Thyroid gland (tissue), 4 donors: Measurements from ENCODE around the gene ZFHX3. TPM values are rescaled to one million over a fixed set of nuclear protein-coding genes. Genes with fewer than 3 reads are reported as not detected.

Experiments
- DNase-seq, 2 donors: peaks; one replicate each; pipeline ENCODE4 v3.0.0-alpha.2; 2019
- H3K27ac ChIP-seq, 3 donors: fragments of 200-600 bp; sonication (generic); 1 replicate in 2 of 3; 2 replicates in 1 of 3; pipeline ENCODE4 v1.5.1; 2016 to 2019; ENCODE audit warnings: mild to moderate bottlenecking in 1 of 3, moderate library complexity in 1 of 3
- H3K27me3 ChIP-seq: fragments of 200-600 bp; sonication (generic); one replicate; pipeline ENCODE4 v1.5.1; 2019
- H3K36me3 ChIP-seq, 2 donors: fragments of 200-600 bp; sonication (generic); one replicate each; pipeline ENCODE4 v1.5.1; 2016 to 2019
- H3K4me1 ChIP-seq, 2 donors: fragments of 200-600 bp; sonication (generic); one replicate each; pipeline ENCODE4 v1.5.1; 2017 to 2019
- H3K4me3 ChIP-seq, 3 donors: fragments of 200-600 bp; sonication (generic); replicated peaks in 1 of 3; 1 replicate in 2 of 3; 2 replicates in 1 of 3; pipeline ENCODE4 v1.5.1; 2016; ENCODE audit warnings: mild to moderate bottlenecking in 1 of 3
- H3K9me3 ChIP-seq: fragments of 200-600 bp; sonication (generic); one replicate; pipeline ENCODE4 v1.5.1; 2017
- CTCF ChIP-seq, 6 experiments: fragments of 200-600 bp in 3 of 6; fragments of 450-650 bp in 3 of 6; sonication (generic) in 3 of 6; IDR thresholded peaks; one replicate each; pipeline ENCODE4 v1.5.1; 2016 to 2019; ENCODE audit warnings: antibody characterized with exemption in 6 of 6, mild to moderate bottlenecking in 2 of 6, inconsistent platforms in 1 of 6, moderate library complexity in 1 of 6
- POLR2A ChIP-seq, 2 donors: fragments of 450-650 bp; IDR thresholded peaks; one replicate each; pipeline ENCODE4 v1.6.1; 2017; ENCODE audit warnings: antibody characterized with exemption in 2 of 2, mild to moderate bottlenecking in 2 of 2, moderate library complexity in 1 of 2
- WGBS, 2 donors: methylation state at CpG; one replicate each; pipeline ENCODE4 v1.1.5; 2017; 5-methylcytosine and 5-hydroxymethylcytosine counted together
- intact Hi-C: fragments of 100-400 bp; cut with DNase I; formaldehyde crosslinking; loops from one replicate; pipeline ENCODE4 v1.15.1; 2023
- total RNA-seq, 4 donors: library from RNA; depleted of rRNA; stranded (reverse); fragments of >200 nt; gene quantifications; one replicate each; pipeline ENCODE4 v1.2.3, GENCODE V29; 2016

ZFHX3 gene
- total RNA-seq, 4 donors from 2014 or later: 27.4 to 92.9 (median 45.5) TPM

- peak; percentile 64 to 67 for DNase-seq
- H3K27me3 ChIP-seq: no peaks in the 10 kb centered on the region
- no peaks in the 10 kb centered on the region for H3K9me3 ChIP-seq
- TF ChIP-seq CTCF (IDR thresholded peaks at IDR 0.05) (no peak), POLR2A (IDR thresholded peaks at IDR 0.05) (no peak)
- H3K4me1 ChIP-seq: peaks cover 32 to 33% of the 10 kb centered on the region in 2 donors
- H3K36me3 ChIP-seq: peaks cover 9 to 13% of the 10 kb centered on the region in 2 donors
- H3K4me3 ChIP-seq: no peak overlapping the region
- peak overlapping the region in 1 of 3 donors; percentile 50 for H3K27ac ChIP-seq
- 63 to 79% methylated on average over 3 of the region's 3 CpGs for WGBS, 2 donors
- intact Hi-C loops: no loop called here
These were observed 96.0 kb downstream of the ZFHX3 start for GRCh38 chr16:72951916-72952315.

GRCh38 chr16:72950669-72951068 lies 97.3 kb downstream of the ZFHX3 start:
- H3K9me3 ChIP-seq: no peaks in the 10 kb centered on the region
- H3K27me3 ChIP-seq: no peaks in the 10 kb centered on the region
- peaks cover 44% of the 10 kb centered on the region in 2 donors for H3K4me1 ChIP-seq
- no peak for DNase-seq
- H3K4me3 ChIP-seq: no peak overlapping the region
- H3K27ac ChIP-seq: no peak overlapping the region
- 93 to 94% methylated on average over 20 of the region's 20 CpGs for WGBS, 2 donors
- peaks cover 9 to 13% of the 10 kb centered on the region in 2 donors for H3K36me3 ChIP-seq
- intact Hi-C loops: no loop called here
- TF ChIP-seq POLR2A (IDR thresholded peaks at IDR 0.05) (no peak), CTCF (IDR thresholded peaks at IDR 0.05) (no peak)

- peak overlapping the region in 1 of 3 donors; percentile 62 for H3K27ac ChIP-seq
- no peaks in the 10 kb centered on the region for H3K27me3 ChIP-seq
- TF ChIP-seq POLR2A (IDR thresholded peaks at IDR 0.05): no peak
- no peak for TF ChIP-seq CTCF (IDR thresholded peaks at IDR 0.05)
- intact Hi-C loops: no loop called here
- no peaks in the 10 kb centered on the region for H3K9me3 ChIP-seq
- no peak for DNase-seq
- 93 to 94% methylated on average over 17 of the region's 17 CpGs for WGBS, 2 donors
- H3K4me1 ChIP-seq: peaks cover 54% of the 10 kb centered on the region in 2 donors
- H3K36me3 ChIP-seq: peaks cover 9 to 13% of the 10 kb centered on the region in 2 donors
- no peak overlapping the region for H3K4me3 ChIP-seq
These were observed 99.6 kb downstream of the ZFHX3 start for GRCh38 chr16:72948238-72948829.

- no peak overlapping the region for H3K4me3 ChIP-seq
- 63 to 65% methylated on average over 23 to 26 of the region's 26 CpGs for WGBS, 2 donors
- H3K27me3 ChIP-seq: no peaks in the 10 kb centered on the region
These were observed 100.3 kb downstream of the ZFHX3 start for GRCh38 chr16:72947379-72948237.

More at GRCh38 chr16:72947379-72948237, 100.3 kb downstream of the ZFHX3 start:
- peaks cover 9 to 13% of the 10 kb centered on the region in 2 donors for H3K36me3 ChIP-seq
- H3K9me3 ChIP-seq: no peaks in the 10 kb centered on the region
- TF ChIP-seq CTCF (IDR thresholded peaks at IDR 0.05) (no peak), POLR2A (IDR thresholded peaks at IDR 0.05) (peak in 1 of 2 donors; percentile 7)
- intact Hi-C loops: no loop called here
- peak; percentile 63 to 65 for DNase-seq
- peak overlapping the region; percentile 39 to 74 (median 62) for H3K27ac ChIP-seq
- H3K4me1 ChIP-seq: peaks cover 51 to 54% of the 10 kb centered on the region in 2 donors
